OCI-LY1 (cell line): ENCODE measurements around the gene NDUFV3.

Experiments
- H2AFZ ChIP-seq: fragments of 200-600 bp; sonication (generic), shearing (Covaris generic); 2 replicates; pipeline ENCODE4 v1.6.0; 2014; ENCODE audit warnings: antibody characterized with exemption, mild to moderate bottlenecking, low read length
- H3F3A ChIP-seq: fragments of 200-600 bp; sonication (generic), shearing (Covaris generic); 2 replicates; pipeline ENCODE4 v1.6.0; 2014; ENCODE audit warnings: mild to moderate bottlenecking, antibody characterized with exemption, low read length, moderate library complexity; ENCODE audit not compliant: insufficient read depth
- H3K27ac ChIP-seq: fragments of 200-600 bp; sonication (generic); 2 replicates; pipeline ENCODE4 v1.5.1; 2014; ENCODE audit warnings: low read length, mixed run types, mild to moderate bottlenecking, low read depth; ENCODE audit not compliant: poor library complexity, severe bottlenecking
- H3K27me3 ChIP-seq: fragments of 200-600 bp; sonication (generic); 2 replicates; pipeline ENCODE4 v1.6.0; 2014; ENCODE audit warnings: antibody characterized with exemption, mild to moderate bottlenecking, low read length, moderate library complexity; ENCODE audit not compliant: insufficient read depth
- H3K36me3 ChIP-seq: fragments of 200-600 bp; sonication (generic); 2 replicates; pipeline ENCODE4 v1.6.1; 2014; ENCODE audit warnings: mild to moderate bottlenecking, antibody characterized with exemption, low read length, moderate library complexity, mixed read lengths; ENCODE audit not compliant: insufficient read depth
- H3K4me1 ChIP-seq: fragments of 200-600 bp; sonication (generic); 2 replicates; pipeline ENCODE4 v1.5.1; 2014; ENCODE audit warnings: mild to moderate bottlenecking, low read length, moderate library complexity; ENCODE audit not compliant: insufficient read depth, severe bottlenecking
- H3K4me2 ChIP-seq: fragments of 200-600 bp; sonication (generic), shearing (Covaris generic); 2 replicates; pipeline ENCODE4 v1.6.1; 2014; ENCODE audit warnings: low read length
- H3K4me3 ChIP-seq: fragments of 200-600 bp; sonication (generic); 2 replicates; pipeline ENCODE4 v1.5.1; 2014; ENCODE audit warnings: low read length, low read depth, mild to moderate bottlenecking, mixed read lengths; ENCODE audit not compliant: poor library complexity, severe bottlenecking
- H3K79me2 ChIP-seq: fragments of 200-600 bp; shearing (Covaris generic); 2 replicates; pipeline ENCODE4 v1.6.1; 2016; ENCODE audit warnings: mixed run types, low read length, mixed read lengths; ENCODE audit not compliant: insufficient read depth
- H3K9ac ChIP-seq: fragments of 200-600 bp; sonication (generic), shearing (Covaris generic); 2 replicates; pipeline ENCODE4 v1.6.1; 2014; ENCODE audit warnings: mild to moderate bottlenecking, low read length, mixed read lengths
- H3K9me2 ChIP-seq: fragments of 200-600 bp; sonication (generic), shearing (Covaris generic); 2 replicates; pipeline ENCODE4 v1.6.1; 2014; ENCODE audit warnings: low read depth, mild to moderate bottlenecking, low read length, mixed read lengths
- H3K9me3 ChIP-seq: fragments of 200-600 bp; shearing (Covaris generic); 2 replicates; pipeline ENCODE4 v1.6.1; 2014; ENCODE audit warnings: low read length, mixed read lengths
- H4K20me1 ChIP-seq: fragments of 200-600 bp; sonication (generic), shearing (Covaris generic); 2 replicates; pipeline ENCODE4 v1.6.0; 2016; ENCODE audit warnings: mild to moderate bottlenecking, low read length; ENCODE audit not compliant: insufficient read depth
- EZH2 ChIP-seq: fragments of 200-600 bp; sonication (generic), shearing (Covaris generic); IDR thresholded peaks from 2 replicates; pipeline ENCODE4 v1.8.0; 2017; ENCODE audit warnings: borderline replicate concordance, mixed run types, mild to moderate bottlenecking, antibody characterized with exemption, low read length, moderate library complexity, mixed read lengths
- TF ChIP-seq, protein P1 (sequence below): fragments of 200-600 bp; sonication (generic), shearing (Covaris generic); IDR thresholded peaks from 2 replicates; pipeline ENCODE4 v1.5.1; 2017; ENCODE audit warnings: mild to moderate bottlenecking, antibody characterized with exemption, low read length, moderate library complexity, mixed read lengths

Gene NDUFV3

DNA sequence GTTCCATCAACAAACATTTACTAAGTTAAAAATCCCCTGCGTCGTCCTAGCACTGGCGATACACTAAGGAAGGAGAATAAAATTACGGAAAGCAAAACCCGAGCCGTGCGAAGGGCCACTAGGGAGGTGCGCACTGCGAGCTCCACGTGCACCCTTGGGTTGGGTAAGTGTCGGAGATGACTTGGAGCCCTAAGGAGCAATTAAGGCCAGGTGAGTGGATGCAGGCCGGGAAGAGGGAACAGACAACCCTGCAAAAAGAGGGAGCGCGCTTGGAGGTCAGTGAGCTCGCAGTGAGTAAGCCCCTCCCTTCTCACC lies 14.5 kb upstream of the NDUFV3 start:
- Histone ChIP-seq H3K9ac (peak overlapping the region; percentile 99), H3K27ac (peak overlapping the region; percentile 18), H4K20me1 (no peaks in the 10 kb centered on the region), H3F3A (0 out of 2 replicates have a peak, but pooled peaks cover 2% of the 10 kb centered on the region), H3K36me3 (peaks cover 33% of the 10 kb centered on the region), H3K4me1 (peaks cover 22% of the 10 kb centered on the region), H3K27me3 (no peaks in the 10 kb centered on the region), H2AFZ (no peak overlapping the region), H3K9me2 (no peaks in the 10 kb centered on the region), H3K9me3 (peaks cover 5% of the 10 kb centered on the region; the same call in 1 of the 2 replicates), H3K4me3 (peak overlapping the region; percentile 89), H3K79me2 (peaks cover 25% of the 10 kb centered on the region), H3K4me2 (peak overlapping the region; percentile 85)
- TF ChIP-seq, protein P1, sequence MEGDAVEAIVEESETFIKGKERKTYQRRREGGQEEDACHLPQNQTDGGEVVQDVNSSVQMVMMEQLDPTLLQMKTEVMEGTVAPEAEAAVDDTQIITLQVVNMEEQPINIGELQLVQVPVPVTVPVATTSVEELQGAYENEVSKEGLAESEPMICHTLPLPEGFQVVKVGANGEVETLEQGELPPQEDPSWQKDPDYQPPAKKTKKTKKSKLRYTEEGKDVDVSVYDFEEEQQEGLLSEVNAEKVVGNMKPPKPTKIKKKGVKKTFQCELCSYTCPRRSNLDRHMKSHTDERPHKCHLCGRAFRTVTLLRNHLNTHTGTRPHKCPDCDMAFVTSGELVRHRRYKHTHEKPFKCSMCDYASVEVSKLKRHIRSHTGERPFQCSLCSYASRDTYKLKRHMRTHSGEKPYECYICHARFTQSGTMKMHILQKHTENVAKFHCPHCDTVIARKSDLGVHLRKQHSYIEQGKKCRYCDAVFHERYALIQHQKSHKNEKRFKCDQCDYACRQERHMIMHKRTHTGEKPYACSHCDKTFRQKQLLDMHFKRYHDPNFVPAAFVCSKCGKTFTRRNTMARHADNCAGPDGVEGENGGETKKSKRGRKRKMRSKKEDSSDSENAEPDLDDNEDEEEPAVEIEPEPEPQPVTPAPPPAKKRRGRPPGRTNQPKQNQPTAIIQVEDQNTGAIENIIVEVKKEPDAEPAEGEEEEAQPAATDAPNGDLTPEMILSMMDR, result no peak
- TF ChIP-seq EZH2, result no peak

- Histone ChIP-seq H3K36me3 (peaks cover 29% of the 10 kb centered on the region), H3K9ac (peak within 1 kb of the TSS; percentile 99), H3K4me3 (peak within 1 kb of the TSS; percentile 89), H3K9me3 (peaks cover 5% of the 10 kb centered on the region; the same call in 1 of the 2 replicates), H3K9me2 (no peaks in the 10 kb centered on the region), H3K4me1 (peaks cover 22% of the 10 kb centered on the region), H3K27ac (peak within 1 kb of the TSS; percentile 50), H3K4me2 (peak within 1 kb of the TSS; percentile 85), H3K79me2 (peaks cover 25% of the 10 kb centered on the region), H3K27me3 (no peaks in the 10 kb centered on the region), H4K20me1 (no peaks in the 10 kb centered on the region), H2AFZ (0 out of 2 replicates have a peak within 1 kb of the TSS, but pooled peaks have one; percentile 48), H3F3A (0 out of 2 replicates have a peak, but pooled peaks cover 2% of the 10 kb centered on the region)
- TF ChIP-seq EZH2, result no peak
- TF ChIP-seq, protein P1, result no peak
Observed at GRCh38 chr21:42878993-42879787, 13.9 kb upstream of the NDUFV3 start, which contains the start of gene WDR4. WDR4 (minus strand) TSS chr21:42879539; CDS start chr21:42879495, 44 bp downstream.

- Histone ChIP-seq H3K9me2 (no peaks in the 10 kb centered on the region), H4K20me1 (no peaks in the 10 kb centered on the region), H3F3A (0 out of 2 replicates have a peak, but pooled peaks cover 2% of the 10 kb centered on the region), H2AFZ (0 out of 2 replicates have a peak overlapping the region, but pooled peaks have one; percentile 48), H3K4me1 (peaks cover 22% of the 10 kb centered on the region), H3K36me3 (peaks cover 20% of the 10 kb centered on the region), H3K9me3 (peaks cover 5% of the 10 kb centered on the region; the same call in 1 of the 2 replicates), H3K4me2 (peak overlapping the region; percentile 85), H3K79me2 (peaks cover 25% of the 10 kb centered on the region), H3K4me3 (peak overlapping the region; percentile 89), H3K27ac (peak overlapping the region; percentile 45), H3K9ac (peak overlapping the region; percentile 99), H3K27me3 (no peaks in the 10 kb centered on the region)
- TF ChIP-seq EZH2, result no peak
Observed at GRCh38 chr21:42880352-42880751, 12.8 kb upstream of the NDUFV3 start.
